ENCODE measurements around the gene FNDC7.

- TF ChIP-seq EZH2 (IDR thresholded peaks at IDR 0.05; ENCODE audit: borderline replicate concordance, control insufficient read depth, low read depth, low read length) (no peak), SIN3A (IDR thresholded peaks at IDR 0.05; ENCODE audit: low read depth, low read length) (no peak)
Measured at GRCh38 chr1:108719656-108720435, 7.1 kb downstream of the FNDC7 start.
